Vagina (tissue), 2 donors: ENCODE data around the gene HDAC8.

Experiments used
- POLR2A ChIP-seq, 2 donors: fragments of 450-650 bp; IDR thresholded peaks; one replicate each; pipeline ENCODE4 v1.6.1; 2017; ENCODE audit warnings: antibody characterized with exemption in 2 of 2, mild to moderate bottlenecking in 2 of 2, moderate library complexity in 2 of 2
- POLR2AphosphoS5 ChIP-seq, 2 donors: sonication (generic); formaldehyde crosslinking; IDR thresholded peaks; one replicate each; pipeline ENCODE4 v1.9.0; 2017; ENCODE audit warnings: antibody characterized with exemption in 2 of 2, mild to moderate bottlenecking in 2 of 2, low read depth in 1 of 2; ENCODE audit not compliant: insufficient read depth in 1 of 2
- TF ChIP-seq, protein P1 (sequence below), 3 experiments: fragments of 450-650 bp in 2 of 3; fragments of 200-600 bp in 1 of 3; sonication (generic) in 1 of 3; IDR thresholded peaks; one replicate each; pipeline ENCODE4 v1.5.1; 2017 to 2019; ENCODE audit warnings: antibody characterized with exemption in 3 of 3, mild to moderate bottlenecking in 2 of 3, moderate library complexity in 2 of 3

DNA sequence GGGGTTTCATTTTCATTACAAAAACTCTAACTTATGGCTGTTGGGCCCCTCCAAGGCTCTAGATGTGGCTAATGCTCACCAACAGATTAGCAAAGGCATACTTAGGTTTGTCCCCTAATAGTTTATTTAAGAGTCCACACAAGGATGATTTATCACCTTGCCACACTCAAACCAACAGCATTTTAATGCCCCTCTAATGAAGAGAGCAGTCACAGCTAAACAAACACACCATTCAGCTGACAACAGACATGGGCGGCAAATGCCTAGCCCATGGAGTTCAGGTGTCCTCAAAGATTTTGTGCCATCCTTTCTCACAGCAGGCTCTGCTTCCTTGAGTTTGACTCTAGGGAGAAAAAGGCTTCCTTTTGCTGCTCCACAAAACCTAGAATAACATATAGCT lies 205.1 kb downstream of the HDAC8 start:
- TF ChIP-seq, protein P1, sequence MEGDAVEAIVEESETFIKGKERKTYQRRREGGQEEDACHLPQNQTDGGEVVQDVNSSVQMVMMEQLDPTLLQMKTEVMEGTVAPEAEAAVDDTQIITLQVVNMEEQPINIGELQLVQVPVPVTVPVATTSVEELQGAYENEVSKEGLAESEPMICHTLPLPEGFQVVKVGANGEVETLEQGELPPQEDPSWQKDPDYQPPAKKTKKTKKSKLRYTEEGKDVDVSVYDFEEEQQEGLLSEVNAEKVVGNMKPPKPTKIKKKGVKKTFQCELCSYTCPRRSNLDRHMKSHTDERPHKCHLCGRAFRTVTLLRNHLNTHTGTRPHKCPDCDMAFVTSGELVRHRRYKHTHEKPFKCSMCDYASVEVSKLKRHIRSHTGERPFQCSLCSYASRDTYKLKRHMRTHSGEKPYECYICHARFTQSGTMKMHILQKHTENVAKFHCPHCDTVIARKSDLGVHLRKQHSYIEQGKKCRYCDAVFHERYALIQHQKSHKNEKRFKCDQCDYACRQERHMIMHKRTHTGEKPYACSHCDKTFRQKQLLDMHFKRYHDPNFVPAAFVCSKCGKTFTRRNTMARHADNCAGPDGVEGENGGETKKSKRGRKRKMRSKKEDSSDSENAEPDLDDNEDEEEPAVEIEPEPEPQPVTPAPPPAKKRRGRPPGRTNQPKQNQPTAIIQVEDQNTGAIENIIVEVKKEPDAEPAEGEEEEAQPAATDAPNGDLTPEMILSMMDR (IDR thresholded peaks at IDR 0.05): no peak
- TF ChIP-seq POLR2A (IDR thresholded peaks at IDR 0.05) (no peak), POLR2AphosphoS5 (IDR thresholded peaks at IDR 0.05; ENCODE audit: insufficient read depth in 1 of 2, low read depth in 1 of 2) (no peak)
